Stimulated activated CD4-positive, alpha-beta T cell treated with anti-CD3 and anti-CD28 coated beads, TNF-alpha, amount 100 ng/mL, for 24 hours (primary cell): ENCODE measurements around the gene C20orf202.
"Not testable (repeated sequence)": the region's sequence is repeated elsewhere in the genome, so short reads cannot be mapped to it uniquely, and the experiment has no call there.

Source experiments
- DNase-seq, 3 experiments: peaks; one replicate each; pipeline ENCODE4 v3.0.0-alpha.2; 2020; ENCODE audit warnings: low read depth in 3 of 3

The C20orf202 gene

DNA sequence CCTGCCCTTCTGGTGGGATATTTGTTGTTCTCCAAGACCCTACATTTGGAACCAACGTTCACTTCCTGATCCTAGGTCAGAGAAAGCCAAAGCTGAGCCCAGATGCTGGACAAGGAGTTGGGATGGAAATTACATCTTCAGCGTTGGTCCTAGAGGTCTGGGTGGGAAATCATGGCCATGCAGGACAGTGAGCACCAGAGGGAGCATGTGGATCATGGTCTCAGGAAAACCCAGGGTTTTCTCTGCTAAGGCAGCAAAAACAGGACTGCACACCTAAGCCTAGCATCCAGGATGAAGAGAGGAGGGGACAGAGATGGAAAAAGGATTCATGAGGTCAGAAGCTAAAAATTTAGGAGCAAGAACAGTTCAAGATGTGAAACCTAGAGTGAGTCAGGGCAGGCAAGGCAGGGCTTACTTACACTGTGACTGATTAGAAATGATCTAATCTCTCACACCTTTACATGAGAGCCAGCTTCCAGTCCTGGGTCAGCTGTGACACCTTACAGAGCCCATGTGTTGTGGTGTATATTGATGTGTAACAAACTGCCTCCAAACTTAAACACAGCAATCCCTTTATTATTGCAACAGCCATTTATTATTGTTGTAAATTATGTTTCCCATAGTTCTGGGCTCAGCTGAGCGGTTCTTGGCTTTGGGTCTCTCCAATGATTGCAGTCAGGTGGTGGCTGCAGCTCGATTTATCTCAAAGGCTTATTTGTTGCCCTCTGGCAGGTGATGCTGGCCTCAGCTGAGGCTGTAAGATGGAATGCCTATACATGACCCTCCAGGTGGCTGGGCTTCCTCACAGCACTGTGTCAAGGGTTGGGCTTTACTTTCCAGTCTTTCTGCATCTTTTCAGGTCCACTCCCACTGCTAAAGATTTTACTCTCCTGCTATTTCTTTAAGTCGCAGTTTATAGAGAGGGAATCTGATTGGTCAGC is 6.5 kb downstream of the C20orf202 start:
- DNase-seq: no peak

DNA sequence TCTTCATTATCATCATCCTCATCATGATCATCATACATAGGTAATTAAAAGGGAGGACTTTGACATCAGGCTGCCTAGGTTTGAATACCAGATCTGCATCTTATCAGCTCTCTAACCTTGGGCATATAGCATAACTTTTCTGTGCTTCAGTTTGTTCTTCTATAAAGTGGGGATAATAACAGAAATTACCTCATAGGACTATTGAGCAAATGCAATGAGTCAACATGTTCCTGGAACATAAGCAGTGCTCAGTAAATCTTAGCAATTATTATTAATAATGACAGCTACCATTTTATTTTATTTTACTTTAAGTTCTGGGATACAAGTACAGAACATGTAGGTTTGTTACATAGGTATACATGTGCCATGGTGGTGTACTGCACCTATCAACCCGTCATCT is 7.2 kb downstream of the C20orf202 start:
- no peak for DNase-seq

DNA sequence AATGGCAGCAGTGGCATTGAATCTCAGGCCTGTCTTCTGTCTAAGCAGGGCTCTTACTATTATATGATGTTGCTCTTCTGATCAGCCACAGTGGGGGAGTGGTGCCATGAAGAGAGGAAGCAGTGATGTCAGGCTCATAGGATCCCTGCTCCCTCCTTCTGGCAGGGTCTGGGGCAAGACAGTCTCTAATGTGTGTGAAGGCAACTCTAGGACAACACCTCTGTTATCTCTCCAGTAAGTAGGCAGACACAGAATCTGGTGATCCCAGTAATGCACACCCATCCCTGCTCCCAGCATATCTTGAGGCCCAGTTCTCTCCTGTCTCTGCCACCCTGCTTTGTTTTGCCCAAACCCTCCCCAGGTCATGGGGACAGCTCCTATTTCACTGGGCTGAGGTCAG is 8.8 kb downstream of the C20orf202 start:
- no peak for DNase-seq

DNA sequence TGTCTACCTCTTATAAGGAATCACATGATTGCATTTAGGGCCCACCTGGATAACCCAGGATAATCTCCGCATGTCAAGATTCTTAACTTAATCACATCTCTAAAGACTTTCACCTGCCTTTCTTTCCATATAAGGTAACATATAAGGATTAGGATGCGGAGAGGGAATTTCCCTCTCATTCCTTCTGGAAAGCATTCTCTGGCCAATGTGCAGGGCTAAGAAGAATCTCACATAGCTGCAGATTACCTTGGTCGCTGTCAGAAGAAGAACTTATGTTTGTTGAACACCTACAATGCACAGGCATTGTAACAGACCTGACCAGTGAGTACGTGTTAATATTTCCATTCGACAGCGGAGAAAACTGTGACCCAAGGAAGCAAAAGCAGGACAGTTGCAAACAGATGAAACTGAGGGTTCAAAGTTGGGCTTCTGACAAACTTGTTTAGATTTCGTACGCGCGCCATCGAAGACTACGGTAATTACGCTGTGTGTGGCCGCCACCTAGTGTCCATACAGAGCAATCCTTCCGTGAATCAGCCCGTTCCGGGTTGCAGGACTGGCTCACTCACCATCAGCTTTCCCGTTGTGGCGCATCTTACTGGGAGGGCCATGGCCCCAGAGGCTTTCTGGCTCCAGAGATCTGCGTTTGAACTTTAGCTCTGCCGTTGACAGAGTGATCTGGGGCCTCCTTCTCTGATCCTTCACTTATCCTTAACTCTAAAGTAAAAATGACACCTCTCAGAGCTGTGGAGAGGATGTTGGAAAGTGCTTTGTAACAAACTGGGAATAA is 9.5 kb downstream of the C20orf202 start:
- peak; percentile 41 to 67 (median 54) for DNase-seq

DNA sequence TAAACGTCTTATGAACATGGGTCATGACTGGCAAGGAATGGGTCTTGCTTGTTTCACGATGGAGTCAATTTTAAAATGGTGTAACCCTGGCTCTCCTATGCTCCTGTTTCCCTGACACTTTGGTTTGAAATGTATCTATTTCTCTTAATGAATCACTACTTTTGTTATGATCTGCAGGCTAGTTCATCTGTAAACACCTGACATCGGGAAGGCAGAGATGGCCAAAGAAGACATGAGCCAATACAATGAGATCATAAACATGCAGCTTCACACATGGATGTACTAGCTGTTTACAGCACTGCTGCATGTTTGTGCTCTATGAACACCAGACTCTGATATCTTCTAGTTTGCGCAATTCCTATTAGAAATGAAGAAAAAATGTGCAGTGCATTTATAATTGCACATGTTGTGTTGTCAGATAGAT is 11.6 kb downstream of the C20orf202 start:
- no peak for DNase-seq

DNA sequence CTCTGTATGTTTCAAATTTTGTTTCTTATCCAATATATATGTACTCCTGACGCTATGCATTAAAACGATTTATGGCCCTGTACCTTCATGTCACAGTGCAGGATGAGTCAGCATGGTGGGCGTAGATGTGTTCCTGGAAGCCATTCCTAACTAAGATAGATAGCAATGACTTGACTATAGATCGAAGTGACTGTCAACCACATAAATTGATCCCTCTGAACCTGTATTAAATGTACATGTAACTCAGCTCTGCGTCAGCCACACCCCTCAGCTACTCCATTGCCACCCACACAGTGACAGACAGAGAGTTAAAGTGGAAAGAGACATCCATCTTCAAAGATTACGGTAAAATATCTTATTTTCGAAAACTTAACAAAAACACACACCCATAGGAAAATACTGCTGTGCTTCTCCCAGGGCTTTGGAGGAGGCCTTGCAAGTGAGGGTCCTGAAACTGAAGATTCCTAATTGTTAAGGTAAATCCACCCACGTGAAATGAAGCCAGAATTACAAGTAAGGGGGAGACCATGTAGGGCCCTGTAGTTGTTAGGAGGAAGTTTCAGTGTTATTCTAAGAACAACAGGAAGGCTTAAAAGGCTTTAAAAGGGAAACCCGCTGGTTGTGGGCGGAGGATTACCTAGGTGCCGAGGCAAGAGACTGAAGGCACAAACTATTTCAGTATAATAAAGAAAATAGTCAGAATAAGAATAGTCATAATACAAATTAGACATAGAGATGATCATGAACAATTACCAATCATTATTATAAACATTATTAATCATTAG is 12.3 kb downstream of the C20orf202 start:
- peak in 2 of 3 experiments; percentile 42 to 65 for DNase-seq

DNA sequence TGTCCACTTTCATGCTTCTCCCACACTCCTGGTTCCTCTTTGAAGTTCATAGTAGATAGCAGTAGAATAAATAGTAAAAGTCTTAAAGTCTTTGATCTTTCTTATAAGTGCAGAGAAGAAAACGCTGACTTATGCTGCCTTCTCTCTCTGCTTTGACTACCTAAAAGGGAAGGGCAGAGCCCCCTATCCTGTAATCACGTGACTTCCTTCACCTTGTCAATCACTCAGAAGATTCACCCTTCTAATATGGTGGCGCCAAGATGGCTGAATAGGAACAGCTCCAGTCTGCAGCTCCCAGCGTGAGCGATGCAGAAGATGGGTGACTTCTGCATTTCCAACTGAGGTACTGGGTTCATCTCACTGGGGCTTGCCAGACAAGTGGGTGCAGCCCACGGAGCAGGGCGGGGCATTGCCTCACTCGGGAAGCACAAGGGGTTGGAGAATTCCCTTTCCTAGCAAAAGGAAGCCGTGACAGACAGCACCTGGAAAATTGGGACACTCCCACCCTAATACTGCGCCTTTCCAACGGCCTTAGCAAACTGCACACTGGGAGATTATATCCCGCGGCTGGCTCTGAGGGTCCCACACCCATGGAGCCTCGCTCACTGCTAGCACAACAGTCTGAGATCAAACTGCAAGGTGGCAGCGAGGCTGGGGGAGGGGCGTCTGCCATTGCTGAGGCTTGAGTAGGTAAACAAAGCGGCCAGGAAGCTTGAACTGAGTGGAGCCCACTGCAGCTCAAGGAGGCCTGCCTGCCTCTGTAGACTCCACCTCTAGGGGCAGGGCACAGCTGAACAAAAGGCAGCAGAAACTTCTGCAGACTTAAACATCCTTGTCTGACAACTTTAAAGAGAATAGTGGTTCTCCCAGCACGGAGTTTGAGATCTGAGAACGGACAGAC is 13.5 kb downstream of the C20orf202 start:
- DNase-seq: not testable (repeated sequence)

DNA sequence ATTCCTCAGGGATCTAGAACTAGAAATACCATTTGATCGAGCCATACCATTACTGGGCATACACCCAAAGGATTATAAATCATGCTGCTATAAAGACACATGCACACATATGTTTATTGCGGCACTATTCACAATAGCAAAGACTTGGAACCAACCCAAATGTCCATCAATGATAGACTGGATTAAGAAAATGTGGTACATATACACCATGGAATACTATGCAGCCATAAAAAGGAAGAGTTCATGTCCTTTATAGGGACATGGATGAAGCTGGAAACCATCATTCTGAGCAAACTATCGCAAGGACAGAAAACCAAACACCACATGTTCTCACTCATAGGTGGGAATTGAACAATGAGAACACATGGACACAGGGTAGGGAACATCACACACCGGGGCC is 19.5 kb downstream of the C20orf202 start:
- not testable (repeated sequence) for DNase-seq

DNA sequence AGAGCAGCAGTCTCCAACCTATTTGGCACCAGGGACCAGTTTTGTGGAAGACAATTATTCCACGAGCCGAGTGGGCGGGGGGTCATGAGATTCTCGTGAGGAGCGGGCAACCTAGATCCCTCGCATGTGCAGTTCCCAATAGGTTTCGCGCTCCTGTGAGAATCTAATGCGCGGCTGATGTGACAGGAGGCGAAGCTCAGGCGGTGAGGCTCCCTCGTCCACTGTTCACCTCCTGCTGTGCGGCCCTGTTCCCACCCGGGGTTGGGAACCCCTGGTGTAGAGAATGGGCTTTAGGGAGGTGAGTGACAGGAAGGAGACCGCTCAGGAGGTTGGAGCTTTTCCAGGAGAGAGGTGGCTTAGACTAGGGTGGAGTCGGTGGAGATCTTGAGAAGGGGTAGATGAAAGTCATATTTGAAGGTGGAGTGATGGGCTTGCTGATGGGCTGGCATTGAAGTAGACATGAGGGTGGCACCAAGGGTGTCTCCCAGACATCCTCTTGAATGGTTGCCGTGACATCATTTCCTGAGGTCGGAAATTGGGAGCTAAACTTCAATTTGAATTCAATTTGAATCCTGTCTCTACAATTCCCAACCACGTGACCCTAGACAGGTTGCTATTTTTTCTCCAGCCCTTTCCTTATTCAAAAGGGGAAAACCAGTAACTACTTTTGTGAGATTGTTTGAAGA is 21.1 kb downstream of the C20orf202 start:
- no peak for DNase-seq

DNA sequence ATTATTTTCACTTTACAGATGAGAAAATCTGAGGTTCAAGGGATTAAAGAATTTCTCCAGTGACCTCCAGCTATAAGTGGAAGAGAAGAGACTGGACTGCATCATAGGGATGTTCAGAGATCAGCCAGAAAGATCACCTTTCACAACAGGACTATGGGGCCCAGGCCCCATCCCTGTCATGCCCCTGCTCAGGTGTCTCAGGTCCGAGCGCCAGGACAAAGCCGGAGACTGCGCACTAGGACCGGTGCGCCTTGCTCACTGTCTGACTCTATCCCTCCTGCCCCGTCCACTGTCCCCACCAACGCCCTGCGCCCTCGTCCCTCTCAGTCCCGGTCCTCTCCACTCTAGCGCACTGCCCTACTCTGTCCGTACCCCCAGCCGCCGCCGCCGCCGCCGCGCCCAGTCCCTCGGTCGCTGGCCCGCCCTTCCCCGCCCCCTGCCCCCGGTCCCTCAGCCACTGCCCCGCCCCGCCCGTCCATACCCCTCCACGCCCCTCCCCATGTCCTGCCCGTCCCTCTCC is 22.1 kb downstream of the C20orf202 start:
- DNase-seq: no peak

DNA sequence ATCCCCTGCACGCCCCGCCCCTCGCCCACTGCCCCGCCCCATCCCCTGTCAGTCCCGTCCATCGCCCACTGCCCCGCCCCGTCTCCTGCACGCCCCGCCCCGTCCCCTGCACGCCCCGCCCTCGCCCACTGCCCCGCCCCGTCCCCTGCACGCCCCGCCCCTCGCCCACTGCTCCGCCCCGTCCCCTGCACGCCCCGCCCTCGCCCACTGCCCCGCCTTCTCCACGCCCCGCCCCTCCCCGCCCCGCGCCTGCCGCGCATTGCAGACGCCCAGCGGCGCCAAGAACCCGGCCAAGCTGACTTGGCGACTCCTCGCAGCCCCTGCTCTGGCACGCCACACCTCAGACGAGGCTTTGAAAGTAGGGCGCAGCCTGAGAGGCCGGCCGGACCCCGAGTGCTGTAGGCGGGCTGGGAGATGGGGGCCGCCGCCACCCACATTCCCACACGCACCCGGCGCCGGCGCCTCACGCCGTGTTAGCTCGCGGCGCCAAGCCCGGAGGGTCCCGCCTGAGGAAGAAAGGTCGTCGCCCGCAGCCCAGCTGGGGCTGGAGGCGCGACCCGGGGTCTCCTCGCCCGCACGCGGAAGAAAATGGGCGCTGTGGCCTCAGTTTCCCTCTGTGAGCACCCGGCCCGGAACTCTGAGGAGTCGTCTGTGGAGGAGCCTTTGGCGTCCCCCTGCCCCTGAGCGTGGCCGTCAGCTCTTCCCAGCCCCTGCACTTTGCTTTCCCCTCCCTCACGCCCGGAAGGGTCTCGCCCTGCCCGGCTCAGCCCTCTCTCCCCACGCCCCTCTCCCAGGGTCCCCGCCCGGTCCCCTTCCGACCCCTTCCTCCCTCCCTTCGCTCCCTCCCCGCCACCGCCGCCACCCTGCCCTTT is 22.8 kb downstream of the C20orf202 start, which contains the start of gene RAD21L1:
RAD21L1 (plus strand) TSS at position 262 of the 872 bp plus-strand sequence. CDS start 2,410 bp downstream, outside the sequence.
- DNase-seq: peak; percentile 67 to 75 (median 69)

DNA sequence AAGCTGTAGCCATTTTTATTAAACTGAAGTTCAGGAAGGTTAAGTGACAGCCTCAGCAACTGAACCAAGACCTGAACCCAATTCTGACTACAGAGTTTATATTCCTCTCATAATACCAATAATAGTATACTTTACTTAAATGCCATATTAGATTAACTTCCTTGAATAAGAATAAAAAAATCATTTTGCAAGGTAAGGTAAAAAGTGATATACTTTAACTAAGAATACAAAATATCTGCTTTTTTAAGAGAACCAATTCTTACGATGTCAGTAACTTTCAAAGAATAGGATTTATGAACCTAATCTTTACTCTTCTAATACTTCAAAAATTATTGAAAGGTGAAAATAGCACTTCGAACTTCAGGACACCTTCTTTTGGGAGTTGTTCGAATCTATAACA is 26.3 kb downstream of the C20orf202 start:
- no peak for DNase-seq

DNA sequence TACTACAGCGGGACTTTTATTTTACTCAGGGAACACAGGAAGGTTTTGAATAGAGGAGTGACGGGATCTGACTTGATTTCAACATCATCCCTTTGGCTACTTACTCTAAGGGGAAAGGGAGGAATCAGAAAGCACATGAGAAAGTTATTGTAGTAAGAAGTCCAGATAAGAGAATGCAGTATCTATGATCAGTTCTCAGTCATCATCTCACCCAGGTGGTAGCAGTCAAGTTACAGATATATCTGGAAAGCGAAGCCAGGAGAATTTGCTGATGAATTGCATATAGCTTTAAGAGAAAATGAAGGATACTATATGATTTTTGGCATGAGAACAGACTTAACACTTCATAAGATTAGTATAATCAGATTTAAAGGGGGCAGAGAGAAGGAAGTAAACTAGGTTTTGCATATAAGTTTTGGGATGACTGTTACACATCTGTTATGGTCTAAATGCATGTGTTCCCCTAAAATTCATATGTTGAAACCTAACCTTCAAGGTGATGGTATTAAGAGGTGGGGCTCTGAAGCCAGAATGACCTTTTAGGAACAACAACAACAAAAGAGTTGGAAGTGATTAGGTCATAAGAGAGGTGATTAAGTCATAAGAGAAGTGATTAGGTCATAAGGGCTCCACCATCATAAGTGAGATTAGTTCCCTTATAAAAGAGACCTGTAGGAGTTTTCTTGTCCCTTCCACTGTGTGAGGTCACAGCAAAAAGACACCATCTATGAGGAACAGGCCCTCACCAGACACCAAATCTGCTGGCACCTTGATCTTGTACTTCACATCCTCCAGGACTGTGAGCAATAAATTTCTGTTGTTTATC is 29.2 kb downstream of the C20orf202 start:
- no peak for DNase-seq

DNA sequence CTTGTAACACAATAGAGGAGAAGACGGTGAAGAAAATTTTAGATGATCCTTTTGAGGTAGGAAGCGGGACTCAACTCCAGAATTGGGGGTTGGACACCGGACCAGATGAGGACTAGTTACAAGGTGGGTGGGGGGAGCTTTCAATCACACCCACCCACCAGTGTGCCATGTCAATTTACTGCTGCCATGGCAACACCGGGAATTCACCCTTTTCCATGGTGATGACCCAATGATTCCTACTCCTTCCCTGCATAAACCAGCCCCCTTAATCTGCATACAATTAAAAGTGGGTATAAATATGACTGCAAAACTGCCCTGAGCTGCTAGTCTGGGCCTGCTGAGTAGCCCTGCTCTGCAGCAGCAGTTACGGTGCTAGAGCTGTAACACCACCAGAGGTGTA is 37.3 kb downstream of the C20orf202 start:
- DNase-seq: no peak

DNA sequence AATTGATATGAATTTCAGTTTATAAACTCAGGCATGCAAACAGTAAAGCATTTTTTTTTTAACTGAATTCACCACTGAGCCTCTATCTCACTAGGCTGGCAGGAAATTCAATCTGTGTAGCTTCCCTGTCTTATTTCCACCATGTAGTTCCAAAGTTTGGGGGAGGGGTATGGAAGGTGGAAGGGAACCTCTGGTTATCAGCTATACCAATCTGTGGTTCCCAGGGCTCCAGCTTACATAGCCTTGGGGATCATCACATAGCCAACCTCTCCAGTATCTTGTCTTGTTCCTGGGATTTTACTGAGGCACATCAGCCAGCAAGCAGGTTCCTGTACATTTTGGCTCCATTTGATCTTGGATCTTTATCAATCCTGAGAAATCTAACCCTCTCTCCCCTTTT is 38.2 kb downstream of the C20orf202 start:
- no peak for DNase-seq

DNA sequence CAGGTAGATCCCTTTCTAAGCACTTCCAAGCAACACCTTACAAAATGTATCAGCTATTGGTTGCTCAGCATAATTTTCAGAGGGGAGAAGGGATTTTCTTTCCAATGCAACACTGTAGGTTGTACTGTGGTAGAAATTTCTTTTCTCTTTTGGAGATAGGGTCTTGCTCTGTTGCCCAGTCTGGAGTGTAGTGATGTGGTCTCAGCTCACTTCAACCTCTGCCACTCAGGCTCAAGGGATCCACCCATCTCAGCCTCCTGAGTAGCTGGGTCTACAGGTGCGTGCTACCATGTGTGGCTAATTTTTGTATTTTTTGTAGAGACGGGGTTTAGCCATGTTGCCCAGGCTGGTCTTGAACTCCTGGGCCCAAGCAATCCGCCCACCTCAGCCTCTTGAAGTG is 38.8 kb downstream of the C20orf202 start:
- no peak for DNase-seq

DNA sequence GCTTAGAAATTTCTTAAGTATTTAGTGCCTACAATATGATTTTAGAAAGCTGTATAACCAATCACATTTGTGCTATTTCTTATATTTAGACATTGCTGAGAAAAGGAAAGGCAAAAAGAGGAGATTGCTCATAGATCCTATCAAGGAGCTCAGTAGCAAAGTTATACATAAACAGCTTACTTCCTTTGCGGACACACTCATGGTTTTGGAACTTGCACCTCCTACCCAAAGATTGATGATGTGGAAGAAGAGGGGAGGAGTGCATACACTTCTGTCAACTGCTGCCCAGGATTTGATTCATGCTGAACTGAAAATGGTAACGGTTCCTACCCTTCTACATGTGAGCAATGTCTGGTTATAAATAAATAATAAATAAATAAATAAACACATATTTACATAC is 39.3 kb downstream of the C20orf202 start:
- DNase-seq: no peak

DNA sequence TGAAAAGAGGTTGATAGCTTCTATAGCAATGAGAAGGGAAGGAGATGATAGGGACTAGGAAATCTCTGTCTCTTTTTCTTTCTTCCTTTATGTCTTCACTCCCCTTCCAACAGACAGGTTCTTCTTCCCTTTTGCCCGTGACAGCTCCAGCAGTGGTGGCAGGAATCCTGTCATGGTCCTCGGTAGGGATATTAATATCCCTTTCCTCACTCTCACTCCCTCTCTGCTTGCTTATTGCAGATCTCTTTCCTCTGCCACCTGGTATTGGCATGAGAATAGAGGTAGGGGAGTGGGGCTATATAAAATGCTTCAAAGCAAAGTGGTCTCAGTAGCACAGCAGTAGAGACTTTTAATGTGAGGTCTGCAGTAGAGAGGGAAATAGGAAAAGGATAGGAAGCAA is 42.3 kb downstream of the C20orf202 start:
- no peak for DNase-seq
